Parathyroid adenoma (tissue), 2 donors: Measurements from ENCODE around the gene ARL8A.

Experiments
- H2AFZ ChIP-seq: fragments of 300-600 bp; sonication (generic); one replicate; pipeline ENCODE4 v1.7.0; 2017; ENCODE audit warnings: antibody characterized with exemption, mild to moderate bottlenecking
- H3K27ac ChIP-seq: fragments of 300-600 bp; sonication (generic); one replicate; pipeline ENCODE4 v1.7.0; 2017
- H3K27me3 ChIP-seq: fragments of 300-600 bp; sonication (generic); one replicate; pipeline ENCODE4 v1.7.0; 2017; ENCODE audit warnings: low read length; ENCODE audit not compliant: control insufficient read depth, insufficient read depth
- H3K36me3 ChIP-seq: fragments of 300-600 bp; sonication (generic); one replicate; pipeline ENCODE4 v1.7.0; 2017; ENCODE audit warnings: low read length; ENCODE audit not compliant: control insufficient read depth, insufficient read depth
- H3K4me1 ChIP-seq: fragments of 300-600 bp; sonication (generic); one replicate; pipeline ENCODE4 v1.7.0; 2017; ENCODE audit warnings: control low read depth
- H3K4me2 ChIP-seq: fragments of 300-600 bp; sonication (generic); one replicate; pipeline ENCODE4 v1.7.0; 2017; ENCODE audit warnings: low read length
- H3K4me3 ChIP-seq: fragments of 300-600 bp; sonication (generic); one replicate; pipeline ENCODE4 v1.7.0; 2017; ENCODE audit warnings: low read depth, low read length
- H3K79me2 ChIP-seq: fragments of 300-600 bp; sonication (generic); one replicate; pipeline ENCODE4 v1.7.0; 2017; ENCODE audit warnings: control low read depth
- H3K9ac ChIP-seq: fragments of 300-600 bp; sonication (generic); one replicate; pipeline ENCODE4 v1.7.0; 2017; ENCODE audit warnings: mild to moderate bottlenecking
- H3K9me3 ChIP-seq: fragments of 300-600 bp; sonication (generic); one replicate; pipeline ENCODE4 v1.7.0; 2017; ENCODE audit warnings: low read length; ENCODE audit not compliant: control insufficient read depth
- TF ChIP-seq, protein P1 (sequence below): fragments of 300-600 bp; sonication (generic); IDR thresholded peaks from one replicate; pipeline ENCODE4 v1.7.0; 2017; ENCODE audit warnings: antibody characterized with exemption, mild to moderate bottlenecking
- donor health status: primary hyperparathyroidism.

The ARL8A gene

DNA sequence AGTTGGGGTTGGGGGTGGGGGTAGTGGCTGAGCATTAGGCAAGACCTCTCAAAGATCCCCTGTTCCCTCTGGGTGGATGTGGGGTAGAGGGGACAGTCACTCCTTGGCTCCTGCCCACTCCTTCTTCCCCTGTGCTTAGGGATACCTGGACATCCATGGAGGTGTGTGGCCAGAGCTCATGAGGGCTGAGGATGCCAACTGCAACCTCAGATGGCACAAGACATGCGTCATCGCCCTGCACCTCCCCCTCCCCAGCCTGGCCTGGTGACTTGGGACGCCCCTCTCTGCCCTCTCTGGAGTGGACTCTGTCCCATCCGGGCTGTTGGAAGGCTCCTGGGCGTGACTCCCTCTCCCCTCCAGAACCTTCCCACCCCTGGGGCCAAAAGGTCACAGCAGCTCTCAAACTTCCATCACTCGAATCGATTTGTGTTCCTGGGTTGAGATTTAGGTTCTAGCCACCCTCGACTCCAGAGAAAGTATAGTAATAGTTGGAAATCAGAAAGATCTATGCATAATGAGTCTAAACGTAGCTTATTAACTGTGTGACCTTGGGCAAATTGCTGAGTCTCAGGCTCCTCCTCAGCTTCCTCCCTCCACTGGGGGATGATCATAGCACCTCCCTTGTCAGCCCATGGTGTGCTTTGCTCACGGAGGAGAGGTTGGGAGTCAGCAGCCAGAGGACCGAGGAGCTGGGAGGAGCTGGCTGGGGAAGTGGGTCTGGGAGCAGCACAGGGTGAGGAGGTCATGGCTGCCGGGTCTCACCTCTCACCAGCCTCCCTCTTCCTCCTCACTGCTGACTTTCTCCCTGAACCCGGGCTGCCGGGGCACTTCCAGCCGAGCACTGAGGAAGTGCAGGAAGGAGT lies 18.1 kb upstream of the ARL8A start:
- no peak overlapping the region for H3K4me2 ChIP-seq
- no peaks in the 10 kb centered on the region for H3K79me2 ChIP-seq
- no peaks in the 10 kb centered on the region for H3K9me3 ChIP-seq
- H3K27me3 ChIP-seq, result no peaks in the 10 kb centered on the region
- H3K4me3 ChIP-seq, result no peak overlapping the region
- no peak overlapping the region for H3K9ac ChIP-seq
- H2AFZ ChIP-seq, result no peak overlapping the region
- peaks cover 3% of the 10 kb centered on the region for H3K4me1 ChIP-seq
- no peak overlapping the region for H3K27ac ChIP-seq
- no peaks in the 10 kb centered on the region for H3K36me3 ChIP-seq
- TF ChIP-seq, protein P1, sequence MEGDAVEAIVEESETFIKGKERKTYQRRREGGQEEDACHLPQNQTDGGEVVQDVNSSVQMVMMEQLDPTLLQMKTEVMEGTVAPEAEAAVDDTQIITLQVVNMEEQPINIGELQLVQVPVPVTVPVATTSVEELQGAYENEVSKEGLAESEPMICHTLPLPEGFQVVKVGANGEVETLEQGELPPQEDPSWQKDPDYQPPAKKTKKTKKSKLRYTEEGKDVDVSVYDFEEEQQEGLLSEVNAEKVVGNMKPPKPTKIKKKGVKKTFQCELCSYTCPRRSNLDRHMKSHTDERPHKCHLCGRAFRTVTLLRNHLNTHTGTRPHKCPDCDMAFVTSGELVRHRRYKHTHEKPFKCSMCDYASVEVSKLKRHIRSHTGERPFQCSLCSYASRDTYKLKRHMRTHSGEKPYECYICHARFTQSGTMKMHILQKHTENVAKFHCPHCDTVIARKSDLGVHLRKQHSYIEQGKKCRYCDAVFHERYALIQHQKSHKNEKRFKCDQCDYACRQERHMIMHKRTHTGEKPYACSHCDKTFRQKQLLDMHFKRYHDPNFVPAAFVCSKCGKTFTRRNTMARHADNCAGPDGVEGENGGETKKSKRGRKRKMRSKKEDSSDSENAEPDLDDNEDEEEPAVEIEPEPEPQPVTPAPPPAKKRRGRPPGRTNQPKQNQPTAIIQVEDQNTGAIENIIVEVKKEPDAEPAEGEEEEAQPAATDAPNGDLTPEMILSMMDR, result no peak

DNA sequence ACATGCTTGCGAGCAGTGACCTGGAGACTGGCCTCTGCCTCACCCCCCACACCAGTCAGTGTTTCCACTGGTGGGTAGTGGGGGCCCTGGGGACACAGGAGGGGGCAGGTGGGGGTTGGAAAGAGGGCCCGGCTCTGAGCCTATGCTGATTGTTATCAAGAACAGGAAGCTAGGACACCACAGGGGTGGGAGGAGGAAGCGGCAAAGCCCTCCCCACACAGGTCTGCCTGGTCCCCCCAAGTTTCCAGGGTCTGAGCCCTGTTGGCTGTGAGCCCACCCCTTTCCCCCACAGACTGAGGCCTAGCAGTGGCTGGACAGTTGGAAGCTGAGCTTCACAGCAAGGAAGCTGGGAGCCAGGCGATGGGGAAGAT lies 17.5 kb upstream of the ARL8A start:
- H3K79me2 ChIP-seq, result no peaks in the 10 kb centered on the region
- H3K9ac ChIP-seq, result no peak overlapping the region
- H3K4me1 ChIP-seq, result peaks cover 3% of the 10 kb centered on the region
- TF ChIP-seq, protein P1, result no peak
- no peak overlapping the region for H3K4me3 ChIP-seq
- H3K27ac ChIP-seq, result no peak overlapping the region
- H3K36me3 ChIP-seq, result no peaks in the 10 kb centered on the region
- H3K27me3 ChIP-seq, result no peaks in the 10 kb centered on the region
- no peaks in the 10 kb centered on the region for H3K9me3 ChIP-seq
- no peak overlapping the region for H3K4me2 ChIP-seq
- no peak overlapping the region for H2AFZ ChIP-seq

DNA sequence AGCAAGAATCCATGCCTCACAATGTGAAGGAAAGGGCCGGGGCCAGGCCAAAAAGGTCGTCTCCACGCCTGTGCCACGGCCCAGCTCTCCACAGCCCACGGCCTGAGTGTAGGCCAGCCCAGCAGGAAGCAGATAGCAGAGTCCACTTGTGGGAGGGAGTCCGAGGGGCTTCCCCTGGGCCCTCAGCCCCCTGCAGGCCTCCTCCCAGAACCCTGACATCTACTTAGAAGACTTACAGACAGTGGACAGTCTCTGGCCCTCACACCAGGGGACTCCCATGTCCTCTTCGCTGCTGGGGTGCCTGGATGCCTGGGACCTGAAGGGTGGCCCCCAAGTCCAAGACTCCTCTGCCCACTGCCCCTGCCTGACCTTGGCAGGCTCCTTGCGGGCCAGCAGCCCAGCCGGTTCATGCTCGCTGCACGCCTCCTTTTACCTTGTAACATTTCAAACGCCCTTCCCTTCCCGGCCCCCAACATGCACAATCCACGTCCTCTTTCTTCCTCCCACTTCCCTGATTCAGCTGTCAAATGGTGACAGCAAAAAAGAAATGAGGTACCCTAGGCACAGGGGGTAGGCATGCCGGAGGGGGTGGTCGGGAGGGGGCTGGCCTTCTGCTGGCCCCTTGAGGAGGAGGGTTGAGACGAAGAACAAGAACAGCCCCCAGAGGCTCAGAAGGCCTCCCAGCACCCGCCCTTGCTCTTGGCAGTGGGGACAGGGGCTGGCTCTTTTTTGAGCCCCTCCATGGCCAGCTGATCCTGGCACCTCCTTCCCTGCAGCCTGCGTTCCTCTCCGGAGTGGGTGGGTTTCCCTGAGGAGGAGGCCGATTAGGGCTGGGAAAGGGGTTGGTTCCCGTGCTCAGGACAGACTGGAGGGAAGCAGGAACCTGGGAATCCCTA lies 16.9 kb upstream of the ARL8A start:
- H3K4me2 ChIP-seq, result no peak overlapping the region
- H2AFZ ChIP-seq, result no peak overlapping the region
- no peaks in the 10 kb centered on the region for H3K36me3 ChIP-seq
- H3K27ac ChIP-seq, result no peak overlapping the region
- no peaks in the 10 kb centered on the region for H3K27me3 ChIP-seq
- no peak overlapping the region for H3K9ac ChIP-seq
- TF ChIP-seq, protein P1, result no peak
- H3K9me3 ChIP-seq, result no peaks in the 10 kb centered on the region
- H3K4me1 ChIP-seq, result peaks cover 3% of the 10 kb centered on the region
- H3K4me3 ChIP-seq, result no peak overlapping the region
- no peaks in the 10 kb centered on the region for H3K79me2 ChIP-seq

DNA sequence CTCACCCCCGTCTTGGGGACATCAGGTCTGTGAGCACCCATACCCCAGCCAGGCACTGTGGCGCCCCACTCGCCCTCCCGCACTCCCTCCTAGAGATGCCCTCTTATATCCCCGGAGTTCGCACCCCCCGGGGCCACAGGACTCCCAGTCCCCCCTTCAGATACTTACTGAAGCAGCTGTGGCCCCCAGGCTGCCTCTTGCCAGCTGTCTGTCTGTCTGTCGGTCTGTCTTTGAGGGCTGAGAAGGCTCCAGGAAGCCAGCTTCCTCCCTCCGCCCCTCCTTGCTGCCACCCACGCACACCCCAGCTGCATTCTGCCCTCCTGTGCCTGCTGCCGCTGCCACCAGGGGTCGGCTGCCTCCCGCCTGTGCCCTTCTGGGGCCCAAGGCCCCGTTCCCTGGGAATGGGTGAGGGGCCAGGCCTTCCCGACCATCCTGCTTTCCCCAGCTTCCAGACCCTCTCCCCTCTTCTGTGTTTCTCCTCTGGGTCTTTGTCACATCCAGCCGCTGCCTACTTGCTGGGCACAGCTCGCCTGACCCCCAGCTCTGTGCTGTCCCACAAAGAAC lies 15.9 kb upstream of the ARL8A start, which contains the start of gene PTPN7:
PTPN7 (minus strand) TSS at position 226 of the 564 bp plus-strand sequence. CDS start 1,200 bp downstream, outside the sequence.
- Histone ChIP-seq H3K79me2 (no peaks in the 10 kb centered on the region), H3K27me3 (no peaks in the 10 kb centered on the region), H3K9me3 (no peaks in the 10 kb centered on the region), H3K4me1 (peaks cover 5% of the 10 kb centered on the region), H3K27ac (no peak within 1 kb of the TSS), H3K4me2 (no peak within 1 kb of the TSS), H3K36me3 (no peaks in the 10 kb centered on the region), H2AFZ (no peak within 1 kb of the TSS), H3K4me3 (no peak within 1 kb of the TSS), H3K9ac (no peak within 1 kb of the TSS)
- TF ChIP-seq, protein P1, result no peak
